ENCODE results near the gene CAMK1D.
A peak's percentile ranks its signal among the peaks of the same experiment; 100 is the strongest.
"Not testable (repeated sequence)": the region's sequence is repeated elsewhere in the genome, so short reads cannot be mapped to it uniquely, and the experiment has no call there.

Gene CAMK1D

GRCh38 chr10:12431151-12432101, 82.1 kb downstream of the CAMK1D start:
- DNase-seq (ENCODE audit: low read depth) = no peak

DNA sequence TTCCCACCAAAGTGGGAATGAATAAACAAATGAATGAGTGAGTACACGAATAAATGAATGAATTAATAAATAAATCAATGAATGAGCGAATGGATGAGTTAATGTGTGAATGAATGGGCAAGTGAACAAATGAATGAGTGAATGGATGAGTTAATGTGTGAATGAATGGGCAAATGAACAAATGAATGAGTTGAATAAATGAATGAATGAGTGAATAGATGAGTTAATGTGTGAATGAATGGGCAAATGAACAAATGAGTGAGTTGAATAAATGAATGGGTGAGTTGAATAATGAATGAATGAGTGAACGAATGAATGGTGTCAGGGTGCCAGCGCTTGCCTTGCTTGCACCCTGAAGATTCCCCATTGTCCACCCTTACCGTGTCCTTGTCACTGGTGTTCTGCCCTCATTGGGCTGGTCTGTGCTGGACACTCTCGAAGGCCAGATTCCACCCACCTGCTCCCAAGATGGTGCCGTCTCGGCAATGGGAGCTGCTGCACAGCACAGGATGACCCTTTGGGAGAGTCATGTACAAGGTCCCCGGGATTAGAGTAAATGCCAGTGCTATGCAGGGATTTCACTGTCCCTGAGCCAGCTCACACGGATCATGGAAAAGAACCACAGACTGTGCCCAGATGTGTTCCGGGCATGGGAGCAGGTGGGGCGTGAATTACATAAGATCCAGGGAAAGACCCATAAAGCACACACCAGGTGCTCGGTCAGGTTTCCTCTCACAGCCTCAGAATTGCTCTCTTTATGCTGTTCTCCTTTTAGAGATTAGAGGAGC, 83.2 kb downstream of the CAMK1D start:
- no peak for DNase-seq (ENCODE audit: low read depth)

GRCh38 chr10:12434277-12434676, 84.9 kb downstream of the CAMK1D start:
- DNase-seq (ENCODE audit: low read depth) = no peak

DNA sequence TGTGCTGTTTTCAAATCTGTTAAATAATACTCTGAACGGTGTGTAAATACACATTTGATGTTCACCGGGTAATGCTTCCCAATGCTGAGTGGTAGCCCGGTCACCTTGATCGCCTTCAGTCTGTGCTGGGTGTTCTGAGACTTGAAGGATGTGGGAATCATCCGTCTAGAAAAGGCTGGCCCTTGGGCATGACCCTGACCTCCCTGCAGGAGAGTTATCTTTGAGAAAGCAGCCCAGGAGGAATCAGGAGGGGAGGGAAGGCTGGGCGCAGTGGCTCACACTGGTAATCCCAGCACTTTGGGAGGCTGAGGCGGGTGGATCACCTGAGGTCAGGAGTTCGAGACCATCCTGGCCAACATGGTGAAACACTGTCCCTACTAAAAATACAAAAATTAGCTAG, 85.3 kb downstream of the CAMK1D start:
- not testable (repeated sequence) for DNase-seq (ENCODE audit: low read depth)

- no peak for DNase-seq (ENCODE audit: low read depth)
Measured at GRCh38 chr10:12435348-12435747, 86.0 kb downstream of the CAMK1D start.

DNA sequence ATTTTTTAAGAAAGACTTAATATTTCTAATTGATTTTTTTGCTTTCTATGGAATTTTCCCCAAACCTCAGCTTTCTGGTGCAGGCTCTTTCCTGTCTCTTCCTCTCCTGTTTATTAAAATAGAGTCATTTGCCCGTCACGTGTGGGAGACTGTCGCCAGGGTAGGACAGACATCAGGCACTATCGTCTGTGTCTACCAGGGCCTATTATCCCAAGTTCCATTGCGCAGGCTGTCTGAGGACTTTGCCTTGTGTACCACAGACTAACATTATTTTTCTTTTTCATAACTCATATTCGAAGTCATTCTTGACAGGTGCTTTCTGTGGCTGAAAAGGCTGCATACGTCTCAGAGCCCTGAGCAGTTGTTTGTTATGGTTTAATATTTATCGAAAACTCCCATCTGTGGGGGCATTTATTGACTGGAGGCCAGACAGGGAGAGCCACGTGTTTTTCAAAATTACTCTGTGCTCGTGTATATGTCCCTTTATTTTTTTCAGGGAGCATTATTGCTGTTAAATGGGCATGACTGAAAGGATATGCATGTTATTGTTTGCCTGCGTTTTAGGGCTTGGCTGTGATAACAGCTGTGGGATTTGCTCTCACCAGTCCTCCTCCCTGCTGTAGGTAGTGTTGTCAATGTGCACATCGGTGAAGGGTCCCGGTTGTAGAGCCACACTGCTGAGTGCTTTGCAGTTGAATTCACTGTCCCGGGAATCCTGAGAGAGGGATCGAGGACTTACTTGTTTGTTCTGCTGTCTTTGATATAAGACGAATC, 89.8 kb downstream of the CAMK1D start:
- no peak for DNase-seq (ENCODE audit: low read depth)

DNA sequence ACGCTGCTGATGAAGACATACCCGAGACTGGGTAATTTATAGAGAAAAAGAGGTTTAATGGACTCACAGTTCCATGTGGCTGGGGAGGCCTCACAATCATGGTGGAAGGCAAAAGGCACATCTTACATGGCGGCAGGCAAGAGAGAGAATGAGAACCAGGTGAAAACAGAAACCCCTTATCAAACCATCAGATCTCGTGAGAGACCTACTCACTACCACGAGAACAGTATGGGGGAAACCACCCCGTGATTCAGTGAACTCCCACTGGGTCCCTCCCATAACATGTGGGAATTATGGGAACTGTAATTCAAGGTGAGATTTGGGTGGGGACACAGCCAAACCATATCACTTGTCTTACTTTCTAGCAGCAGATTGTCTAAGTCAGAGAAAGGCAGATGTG, 90.4 kb downstream of the CAMK1D start:
- DNase-seq (ENCODE audit: low read depth) = not testable (repeated sequence)

DNA sequence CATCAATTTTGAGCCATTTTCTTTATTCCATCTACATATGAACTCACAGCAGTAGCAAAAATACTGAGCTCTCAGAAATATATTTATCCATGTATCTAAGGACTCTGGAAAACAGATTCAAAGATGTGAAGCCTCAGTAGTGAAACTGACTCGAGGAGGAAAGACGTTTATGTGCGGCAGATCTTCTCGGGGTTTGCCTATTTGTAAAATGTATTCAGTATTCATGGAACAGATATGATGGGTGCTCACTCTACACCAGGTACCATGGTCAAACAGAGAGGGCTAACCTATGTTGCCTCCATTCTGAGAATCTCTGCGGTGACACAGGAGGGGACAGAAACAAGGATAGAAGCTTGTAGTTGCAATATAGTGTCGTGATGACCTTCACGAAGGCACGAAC, 93.7 kb downstream of the CAMK1D start:
- no peak for DNase-seq (ENCODE audit: low read depth)

GRCh38 chr10:12444981-12445700, 95.8 kb downstream of the CAMK1D start:
- no peak for DNase-seq (ENCODE audit: low read depth)

DNA sequence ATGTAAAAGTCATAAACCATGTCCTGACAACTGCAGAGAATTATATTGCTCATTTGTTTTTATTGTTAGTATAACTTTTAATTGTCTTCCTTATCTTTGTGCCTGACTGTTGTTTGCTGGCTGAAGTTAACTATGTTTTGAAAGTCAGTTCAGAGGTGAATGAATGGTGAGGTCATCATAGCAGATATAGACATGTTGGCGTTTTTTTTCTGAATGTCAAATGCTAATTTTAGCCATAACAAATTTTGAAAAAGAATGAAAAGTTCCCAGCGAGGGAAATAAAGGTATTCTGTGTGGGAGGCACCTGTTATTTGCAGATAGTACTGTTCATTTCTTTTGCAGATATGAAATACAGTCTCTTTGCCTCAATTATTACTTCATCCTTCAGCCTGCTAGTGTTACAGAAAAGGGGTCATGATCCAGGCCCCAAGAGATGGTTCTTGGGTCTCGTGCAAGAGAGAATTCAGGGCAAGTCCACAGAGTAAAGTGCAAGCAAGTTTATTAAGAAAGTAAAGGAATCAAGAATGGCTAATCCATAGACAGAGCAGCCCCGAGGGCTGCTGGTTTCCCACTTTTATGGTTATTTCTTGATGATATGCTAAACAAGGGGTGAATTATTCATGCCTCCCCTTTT, 96.5 kb downstream of the CAMK1D start:
- DNase-seq (ENCODE audit: low read depth) = no peak

- DNase-seq (ENCODE audit: low read depth) = no peak
Measured at GRCh38 chr10:12448340-12448728, 99.0 kb downstream of the CAMK1D start.

GRCh38 chr10:12448729-12449391, 99.5 kb downstream of the CAMK1D start:
- peak; percentile 68 for DNase-seq (ENCODE audit: low read depth)

GRCh38 chr10:12455318-12455717, 106.0 kb downstream of the CAMK1D start:
- DNase-seq (ENCODE audit: low read depth) = no peak

DNA sequence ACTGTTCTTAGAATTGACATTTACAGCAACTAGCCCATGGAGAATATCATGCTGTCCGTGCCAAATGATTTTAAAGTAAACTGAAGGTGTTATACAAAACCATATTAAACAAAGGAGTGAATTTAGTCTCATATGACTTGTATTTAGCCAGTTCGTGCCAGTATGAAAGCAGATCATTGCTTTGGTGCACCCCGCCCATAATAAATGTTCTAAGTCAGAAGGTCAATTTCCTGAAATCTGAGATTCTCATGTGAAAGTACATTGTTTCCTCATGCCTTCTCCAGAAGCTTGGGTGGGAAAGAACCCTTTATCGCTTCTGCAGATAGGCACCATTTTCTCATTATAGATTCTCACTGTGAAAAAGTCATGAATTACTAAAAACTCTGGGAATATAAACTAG, 106.4 kb downstream of the CAMK1D start:
- no peak for DNase-seq (ENCODE audit: low read depth)

DNA sequence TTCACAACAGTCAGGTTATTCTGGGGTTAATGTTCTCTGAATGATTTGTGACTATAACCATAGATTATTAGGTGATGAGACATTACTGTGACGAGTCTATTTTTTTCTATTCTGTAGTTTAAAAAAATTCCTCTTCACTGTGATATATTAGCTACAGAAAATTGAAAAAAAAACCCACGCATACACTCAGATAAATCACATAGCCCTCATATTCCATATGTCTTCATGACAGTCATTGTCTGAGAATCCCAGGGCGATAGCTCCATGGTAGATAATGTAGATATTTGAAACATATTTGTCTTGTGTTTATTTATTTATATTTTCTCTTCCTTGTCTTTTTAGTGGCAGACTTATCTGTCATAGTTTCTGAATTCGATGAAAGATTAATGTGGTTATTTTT, 110.0 kb downstream of the CAMK1D start:
- no peak for DNase-seq (ENCODE audit: low read depth)

DNA sequence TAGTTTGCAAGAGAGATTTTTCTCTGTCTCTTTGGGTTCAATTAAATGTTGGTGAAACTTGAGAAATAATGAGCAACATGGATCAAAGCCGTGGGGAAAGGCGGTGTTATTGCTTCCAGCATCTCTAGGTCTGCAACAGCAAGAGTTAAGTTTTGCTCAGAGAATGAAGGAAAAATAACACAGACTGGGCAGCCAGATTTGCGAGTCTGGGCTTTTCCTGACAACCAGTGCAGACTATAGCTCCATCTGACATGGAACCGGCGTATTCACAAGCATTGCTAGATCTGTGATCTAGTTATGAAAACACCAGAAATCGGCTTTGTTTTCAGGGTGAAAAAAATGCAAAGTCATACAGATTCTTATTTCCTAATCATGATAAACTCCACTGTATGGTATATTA, 110.4 kb downstream of the CAMK1D start:
- DNase-seq (ENCODE audit: low read depth) = no peak

DNA sequence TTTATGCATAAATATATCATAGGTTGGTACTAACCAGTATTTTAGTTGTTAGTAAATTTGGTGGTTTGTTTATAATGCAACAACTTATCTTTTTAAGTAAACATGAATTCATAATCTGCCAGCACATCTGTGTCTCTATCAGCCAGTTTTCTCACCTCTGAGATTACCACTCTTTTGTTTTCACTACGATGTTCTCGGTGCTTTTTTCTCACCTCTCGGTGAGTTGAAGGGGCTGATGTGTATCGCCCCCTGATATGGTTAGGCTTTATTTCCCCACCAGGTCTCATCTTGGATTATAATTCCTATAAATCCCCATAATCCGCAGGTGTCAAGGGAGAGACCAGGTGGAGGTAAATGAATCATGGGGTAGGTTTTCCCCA, 114.1 kb downstream of the CAMK1D start:
- DNase-seq (ENCODE audit: low read depth) = no peak

GRCh38 chr10:12465385-12466136, 116.2 kb downstream of the CAMK1D start:
- no peak for DNase-seq (ENCODE audit: low read depth)

- DNase-seq (ENCODE audit: low read depth) = no peak
Measured at GRCh38 chr10:12466704-12467305, 117.5 kb downstream of the CAMK1D start.

- no peak for DNase-seq (ENCODE audit: low read depth)
Measured at GRCh38 chr10:12469345-12469744, 120.0 kb downstream of the CAMK1D start.
